Measurements from ENCODE around the gene CCR4. TPM values are rescaled to one million over a fixed set of nuclear protein-coding genes. Genes with fewer than 3 reads are reported as not detected.
"Not testable (repeated sequence)": the region's sequence is repeated elsewhere in the genome, so short reads cannot be mapped to it uniquely, and the experiment has no call there.

Gene CCR4
- total RNA-seq, 1 donor from 2014 or later = 0.92 TPM

- peaks cover 7% of the 10 kb centered on the region for H3K9me3 ChIP-seq
- H3K27ac ChIP-seq = peak overlapping the region; percentile 19
- H3K36me3 ChIP-seq = no peaks in the 10 kb centered on the region
- no peak overlapping the region for H3K4me3 ChIP-seq
- H3K4me1 ChIP-seq = peaks cover 16% of the 10 kb centered on the region
- no peak for TF ChIP-seq CTCF (IDR thresholded peaks at IDR 0.05)
- peak; percentile 87 to 95 for ATAC-seq
- DNase-seq = no peak
- H3K27me3 ChIP-seq (ENCODE audit: low read depth) = no peaks in the 10 kb centered on the region
- intact Hi-C loops (cut with DNase I) = no loop called here
These were observed 37.5 kb upstream of the CCR4 start for GRCh38 chr3:32913790-32914446.

GRCh38 chr3:32919920-32920319 lies 31.5 kb upstream of the CCR4 start:
- no peak for TF ChIP-seq CTCF (IDR thresholded peaks at IDR 0.05)
- no peak for ATAC-seq
- intact Hi-C loops (cut with DNase I) = no loop called here

GRCh38 chr3:32922078-32922477 lies 29.4 kb upstream of the CCR4 start:
- H3K4me1 ChIP-seq = no peaks in the 10 kb centered on the region
- no peak overlapping the region for H3K4me3 ChIP-seq
- H3K36me3 ChIP-seq = no peaks in the 10 kb centered on the region
- peaks cover 4% of the 10 kb centered on the region for H3K9me3 ChIP-seq
- TF ChIP-seq CTCF (IDR thresholded peaks at IDR 0.05) = no peak
- ATAC-seq = no peak
- no peak overlapping the region for H3K27ac ChIP-seq
- H3K27me3 ChIP-seq (ENCODE audit: low read depth) = no peaks in the 10 kb centered on the region
- no peak for DNase-seq
- intact Hi-C loops (cut with DNase I) = no loop called here

More at GRCh38 chr3:32919920-32920319, 31.5 kb upstream of the CCR4 start:
- Histone ChIP-seq H3K4me1 (no peaks in the 10 kb centered on the region), H3K4me3 (no peak overlapping the region), H3K27ac (no peak overlapping the region), H3K36me3 (no peaks in the 10 kb centered on the region), H3K9me3 (peaks cover 7% of the 10 kb centered on the region), H3K27me3 (ENCODE audit: low read depth) (no peaks in the 10 kb centered on the region)
- no peak for DNase-seq

- no peak for ATAC-seq
These were observed 21.3 kb upstream of the CCR4 start for GRCh38 chr3:32930161-32930560.

GRCh38 chr3:32931273-32931672 lies 20.2 kb upstream of the CCR4 start:
- H3K27me3 ChIP-seq (ENCODE audit: low read depth); H3K4me3 ChIP-seq; H3K27ac ChIP-seq; H3K9me3 ChIP-seq; H3K4me1 ChIP-seq; ATAC-seq; DNase-seq; H3K36me3 ChIP-seq: not testable (repeated sequence)
- intact Hi-C loops (cut with DNase I) = loop anchor here (10.0 kb wide), 1 partner anchor 196 kb away; no protein-coding TSS in a partner anchor

More at GRCh38 chr3:32930161-32930560, 21.3 kb upstream of the CCR4 start:
- Histone ChIP-seq H3K27ac (no peak overlapping the region), H3K9me3 (no peaks in the 10 kb centered on the region), H3K36me3 (no peaks in the 10 kb centered on the region), H3K4me1 (no peaks in the 10 kb centered on the region), H3K4me3 (no peak overlapping the region), H3K27me3 (ENCODE audit: low read depth) (no peaks in the 10 kb centered on the region)
- intact Hi-C loops (cut with DNase I) = loop anchor here (10.0 kb wide), 1 partner anchor 195 kb away; no protein-coding TSS in a partner anchor
- TF ChIP-seq CTCF (IDR thresholded peaks at IDR 0.05) = no peak
- no peak for DNase-seq

GRCh38 chr3:32934150-32934742 lies 17.2 kb upstream of the CCR4 start:
- ATAC-seq (no peak), DNase-seq (no peak)
- peak; percentile 56 for TF ChIP-seq CTCF (IDR thresholded peaks at IDR 0.05)
- no peaks in the 10 kb centered on the region for H3K9me3 ChIP-seq
- no peak overlapping the region for H3K27ac ChIP-seq
- H3K4me1 ChIP-seq = no peaks in the 10 kb centered on the region
- intact Hi-C loops (cut with DNase I) = loop anchor here (10.0 kb wide), 1 partner anchor 199 kb away; no protein-coding TSS in a partner anchor
- H3K27me3 ChIP-seq (ENCODE audit: low read depth) = no peaks in the 10 kb centered on the region
- no peak overlapping the region for H3K4me3 ChIP-seq
- no peaks in the 10 kb centered on the region for H3K36me3 ChIP-seq
